ENCODE measurements around the gene PPA2. TPM values are rescaled to one million over a fixed set of nuclear protein-coding genes. Genes with fewer than 3 reads are reported as not detected.
A peak's percentile ranks its signal among the peaks of the same experiment; 100 is the strongest.

The PPA2 gene
- total RNA-seq, 1 donor from 2014 or later: 88.9 TPM

- DNase-seq (ENCODE audit: extremely low spot score, unreplicated experiment): no peak
- no peak overlapping the region for H3K27ac Mint-ChIP-seq
- peaks cover 11% of the 10 kb centered on the region for H3K4me1 Mint-ChIP-seq (ENCODE audit: unreplicated experiment)
- H3K27me3 Mint-ChIP-seq: no peaks in the 10 kb centered on the region
- H3K36me3 Mint-ChIP-seq: no peaks in the 10 kb centered on the region
- TF ChIP-seq CTCF (conservative IDR thresholded peaks at IDR 0.05): no peak
- H3K9me3 Mint-ChIP-seq: no peaks in the 10 kb centered on the region
- peak overlapping the region; percentile 17 for H3K4me3 Mint-ChIP-seq
Measured at GRCh38 chr4:105343146-105343931, 130.5 kb downstream of the PPA2 start.

- no peaks in the 10 kb centered on the region for H3K27me3 Mint-ChIP-seq
- no peak overlapping the region for H3K27ac Mint-ChIP-seq
- H3K36me3 Mint-ChIP-seq: no peaks in the 10 kb centered on the region
- no peaks in the 10 kb centered on the region for H3K9me3 Mint-ChIP-seq
- no peak overlapping the region for H3K4me3 Mint-ChIP-seq
- no peak for TF ChIP-seq CTCF (conservative IDR thresholded peaks at IDR 0.05)
- no peaks in the 10 kb centered on the region for H3K4me1 Mint-ChIP-seq (ENCODE audit: unreplicated experiment)
- no peak for DNase-seq (ENCODE audit: extremely low spot score, unreplicated experiment)
Measured at GRCh38 chr4:105329081-105329480, 144.8 kb downstream of the PPA2 start.

GRCh38 chr4:105327956-105328355 lies 145.9 kb downstream of the PPA2 start:
- Mint-ChIP-seq H3K27ac (no peak overlapping the region), H3K9me3 (no peaks in the 10 kb centered on the region), H3K4me1 (ENCODE audit: unreplicated experiment) (no peaks in the 10 kb centered on the region), H3K27me3 (no peaks in the 10 kb centered on the region), H3K4me3 (no peak overlapping the region), H3K36me3 (no peaks in the 10 kb centered on the region)
- no peak for DNase-seq (ENCODE audit: extremely low spot score, unreplicated experiment)
- no peak for TF ChIP-seq CTCF (conservative IDR thresholded peaks at IDR 0.05)

GRCh38 chr4:105327222-105327621 lies 146.6 kb downstream of the PPA2 start:
- no peak for DNase-seq (ENCODE audit: extremely low spot score, unreplicated experiment)
- no peak overlapping the region for H3K4me3 Mint-ChIP-seq
- no peaks in the 10 kb centered on the region for H3K36me3 Mint-ChIP-seq
- no peaks in the 10 kb centered on the region for H3K9me3 Mint-ChIP-seq
- TF ChIP-seq CTCF (conservative IDR thresholded peaks at IDR 0.05): no peak
- H3K27me3 Mint-ChIP-seq: no peaks in the 10 kb centered on the region
- H3K27ac Mint-ChIP-seq: no peak overlapping the region
- no peaks in the 10 kb centered on the region for H3K4me1 Mint-ChIP-seq (ENCODE audit: unreplicated experiment)

Other genes with a start within 250 kb of the PPA2 start
- 1.6 and 2.4 TPM in 2 replicates for gene ARHGEF38, start 78.6 kb upstream of the PPA2 start, total RNA-seq (ENCODE audit: low replicate concordance)
- 17.7 and 20.8 TPM in 2 replicates for gene INTS12, start 234.6 kb upstream of the PPA2 start, total RNA-seq (ENCODE audit: low replicate concordance)
- 14.5 and 23.3 TPM in 2 replicates for gene GSTCD, start 234.7 kb upstream of the PPA2 start, total RNA-seq (ENCODE audit: low replicate concordance)

Measured in type B pancreatic cell (in vitro differentiated cells).